B cell (primary cell): ENCODE measurements around the gene SCN1A. TPM values are rescaled to one million over a fixed set of nuclear protein-coding genes. Genes with fewer than 3 reads are reported as not detected.

Source experiments
- ATAC-seq: fragments of 200-7000 bp; cut with Tn5 transposase; one replicate; pipeline ENCODE4 v1.10.0; 2021; ENCODE audit warnings: low read depth, mild to moderate bottlenecking, moderate number of reproducible peaks, moderate library complexity
- CTCF ChIA-PET: fragments of 350-600 bp; sonication (Branson Sonifier 250); formaldehyde crosslinking; loops from one replicate; lab custom pipeline; 2021; ENCODE audit warnings: antibody characterized with exemption, inconsistent platforms; lab: Charles Lee
- POLR2A ChIA-PET: fragments of 350-600 bp; sonication (Branson Sonifier 250); formaldehyde crosslinking; loops from one replicate; lab custom pipeline; 2021; ENCODE audit warnings: antibody characterized with exemption; lab: Charles Lee
- DNase-seq: peaks from one replicate; pipeline ENCODE4 v3.0.0; 2013
- H2AFZ ChIP-seq: 2 replicates; pipeline ENCODE4 v1.6.1; 2012; ENCODE audit warnings: mild to moderate bottlenecking, low read depth, low read length; ENCODE audit not compliant: insufficient read depth, poor library complexity, severe bottlenecking
- H3K27ac ChIP-seq, 2 donors: 1 replicate in 1 of 2; 2 replicates in 1 of 2; pipeline ENCODE4 v1.5.1; 2012 to 2013; ENCODE audit warnings: low read length in 2 of 2, mild to moderate bottlenecking in 2 of 2, moderate library complexity in 1 of 2
- H3K27me3 ChIP-seq, 4 experiments: fragments of 200-600 bp in 1 of 4; sonication (generic) in 1 of 4; replicated peaks in 1 of 4; 1 replicate in 2 of 4; 2 replicates in 2 of 4; pipeline versions ENCODE4 v1.6.1 to v1.7.0; 2013 to 2016; ENCODE audit warnings: low read length in 3 of 4, mild to moderate bottlenecking in 2 of 4, mixed read lengths in 1 of 4, moderate library complexity in 1 of 4; ENCODE audit not compliant: insufficient read depth in 4 of 4, control insufficient read depth in 3 of 4; ENCODE audit errors: control extremely low read depth in 1 of 4
- H3K36me3 ChIP-seq, 2 experiments: replicated peaks in 1 of 2; 1 replicate in 1 of 2; 2 replicates in 1 of 2; pipeline versions ENCODE4 v1.6.1 to v1.7.1; 2013; ENCODE audit warnings: low read length in 1 of 2; ENCODE audit not compliant: insufficient read depth in 2 of 2, control insufficient read depth in 1 of 2; ENCODE audit errors: control extremely low read depth in 1 of 2, extremely low read depth in 1 of 2
- H3K4me1 ChIP-seq, 2 donors: fragments of 200-600 bp in 1 of 2; sonication (generic) in 1 of 2; 1 replicate in 1 of 2; 2 replicates in 1 of 2; pipeline versions ENCODE4 v1.5.1 to v1.6.1; 2013 to 2017; ENCODE audit warnings: low read length in 2 of 2; ENCODE audit not compliant: control insufficient read depth in 2 of 2, insufficient read depth in 2 of 2
- H3K4me2 ChIP-seq: replicated peaks from 2 replicates; pipeline ENCODE3; 2012; ENCODE audit warnings: mild to moderate bottlenecking, low read depth, low read length; ENCODE audit not compliant: poor library complexity, severe bottlenecking
- H3K4me3 ChIP-seq, 5 experiments: fragments of 200-600 bp in 1 of 5; sonication (generic) in 1 of 5; 1 replicate in 3 of 5; 2 replicates in 2 of 5; pipeline versions ENCODE4 v1.5.1 to v1.7.0; 2011 to 2016; ENCODE audit warnings: low read length in 4 of 5, mild to moderate bottlenecking in 4 of 5, low read depth in 2 of 5, control low read depth in 1 of 5, moderate library complexity in 1 of 5; ENCODE audit not compliant: insufficient read depth in 1 of 5; ENCODE audit errors: control extremely low read depth in 1 of 5, extremely low read depth in 1 of 5
- H3K79me2 ChIP-seq: fragments of 200-600 bp; sonication (generic); one replicate; pipeline ENCODE4 v1.6.0; 2016; ENCODE audit warnings: low read length; ENCODE audit not compliant: control insufficient read depth, insufficient read depth
- H3K9ac ChIP-seq: fragments of 200-600 bp; sonication (generic); 2 replicates; pipeline ENCODE4 v1.6.1; 2017; ENCODE audit warnings: mild to moderate bottlenecking, low read length, moderate library complexity
- H3K9me3 ChIP-seq, 3 donors: one replicate each; pipeline versions ENCODE4 v1.6.1 to v1.7.1; 2013; ENCODE audit warnings: low read length in 2 of 3; ENCODE audit not compliant: control insufficient read depth in 2 of 3, insufficient read depth in 1 of 3; ENCODE audit errors: control extremely low read depth in 1 of 3
- H4K20me1 ChIP-seq: 2 replicates; pipeline ENCODE4 v1.6.0; 2012; ENCODE audit warnings: mild to moderate bottlenecking, low read length; ENCODE audit not compliant: insufficient read depth, control insufficient read depth, poor library complexity, severe bottlenecking
- H3K27ac Mint-ChIP-seq: one replicate; pipeline ENCODE4 v1.8.0; 2021; ENCODE audit warnings: mixed read lengths
- H3K27me3 Mint-ChIP-seq: one replicate; pipeline ENCODE4 v1.8.0; 2021; ENCODE audit warnings: mixed read lengths
- H3K4me1 Mint-ChIP-seq: one replicate; pipeline ENCODE4 v1.8.0; 2021; ENCODE audit warnings: mixed read lengths
- H3K4me3 Mint-ChIP-seq: one replicate; pipeline ENCODE4 v1.8.0; 2021; ENCODE audit warnings: mixed read lengths
- H3K9me3 Mint-ChIP-seq: one replicate; pipeline ENCODE4 v1.8.0; 2022; ENCODE audit warnings: mixed read lengths; ENCODE audit not compliant: insufficient read depth
- EZH2 ChIP-seq: IDR thresholded peaks from 2 replicates; pipeline ENCODE4 v1.6.1; 2012; ENCODE audit warnings: borderline replicate concordance, low read depth, mild to moderate bottlenecking, moderate library complexity, low read length; ENCODE audit not compliant: insufficient read depth, poor library complexity, severe bottlenecking
- WGBS: methylation state at CpG from one replicate; pipeline ENCODE4 v1.1.5; 2013; ENCODE audit warnings: missing lambda C conversion rate; ENCODE audit not compliant: insufficient coverage; 5-methylcytosine and 5-hydroxymethylcytosine counted together
- intact Hi-C: fragments of 100-400 bp; cut with micrococcal nuclease; formaldehyde crosslinking; loops from one replicate; pipeline ENCODE4 v1.10.0; 2022
- polyA plus RNA-seq: library from polyadenylated mRNA; depleted of rRNA; stranded (reverse); fragments of >200 nt; gene quantifications from 2 replicates; pipeline ENCODE4 v1.2.3, GENCODE V29; 2012
- total RNA-seq, 2 donors: library from RNA; stranded (reverse); fragments of 120-200 nt in 1 of 2; gene quantifications; 1 replicate in 1 of 2; 2 replicates in 1 of 2; pipeline versions ENCODE4 v1.2.3 to v1.2.4, GENCODE V29; 2013 to 2022
- TF ChIP-seq, protein P1 (sequence below): fragments of 200-600 bp; IDR thresholded peaks from one replicate; pipeline ENCODE4 v1.8.0; 2022; ENCODE audit warnings: antibody characterized with exemption, mild to moderate bottlenecking

Gene SCN1A
- total and polyA plus RNA-seq, 2 donors (not counting 1 experiment from before 2014, with no cell fraction given) = not detected

GRCh38 chr2:166067229-166067628 lies 60.6 kb downstream of the SCN1A start:
- Histone ChIP-seq H3K4me1 (no peaks in the 10 kb centered on the region), H3K4me3 (no peak overlapping the region), H3K27ac (no peak overlapping the region), H3K9me3 (no peaks in the 10 kb centered on the region), H3K36me3 (no peaks in the 10 kb centered on the region), H3K27me3 (no peaks in the 10 kb centered on the region), H3K79me2 (no peaks in the 10 kb centered on the region), H3K9ac (no peak overlapping the region), H4K20me1 (no peaks in the 10 kb centered on the region), H2AFZ (no peak overlapping the region), H3K4me2 (no peak overlapping the region)
- ATAC-seq (no peak), DNase-seq (no peak)
- intact Hi-C loops = no loop called here
- no peaks in the 10 kb centered on the region for H3K9me3 Mint-ChIP-seq
- WGBS = 86% methylated on average over 2 of the region's 2 CpGs
- H3K27ac Mint-ChIP-seq = no peak overlapping the region
- POLR2A ChIA-PET = no interaction called here
- no peak for TF ChIP-seq EZH2
- TF ChIP-seq, protein P1, sequence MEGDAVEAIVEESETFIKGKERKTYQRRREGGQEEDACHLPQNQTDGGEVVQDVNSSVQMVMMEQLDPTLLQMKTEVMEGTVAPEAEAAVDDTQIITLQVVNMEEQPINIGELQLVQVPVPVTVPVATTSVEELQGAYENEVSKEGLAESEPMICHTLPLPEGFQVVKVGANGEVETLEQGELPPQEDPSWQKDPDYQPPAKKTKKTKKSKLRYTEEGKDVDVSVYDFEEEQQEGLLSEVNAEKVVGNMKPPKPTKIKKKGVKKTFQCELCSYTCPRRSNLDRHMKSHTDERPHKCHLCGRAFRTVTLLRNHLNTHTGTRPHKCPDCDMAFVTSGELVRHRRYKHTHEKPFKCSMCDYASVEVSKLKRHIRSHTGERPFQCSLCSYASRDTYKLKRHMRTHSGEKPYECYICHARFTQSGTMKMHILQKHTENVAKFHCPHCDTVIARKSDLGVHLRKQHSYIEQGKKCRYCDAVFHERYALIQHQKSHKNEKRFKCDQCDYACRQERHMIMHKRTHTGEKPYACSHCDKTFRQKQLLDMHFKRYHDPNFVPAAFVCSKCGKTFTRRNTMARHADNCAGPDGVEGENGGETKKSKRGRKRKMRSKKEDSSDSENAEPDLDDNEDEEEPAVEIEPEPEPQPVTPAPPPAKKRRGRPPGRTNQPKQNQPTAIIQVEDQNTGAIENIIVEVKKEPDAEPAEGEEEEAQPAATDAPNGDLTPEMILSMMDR = no peak
- H3K4me1 Mint-ChIP-seq = no peaks in the 10 kb centered on the region
- no peaks in the 10 kb centered on the region for H3K27me3 Mint-ChIP-seq
- H3K4me3 Mint-ChIP-seq = no peak overlapping the region
- CTCF ChIA-PET = no interaction called here

DNA sequence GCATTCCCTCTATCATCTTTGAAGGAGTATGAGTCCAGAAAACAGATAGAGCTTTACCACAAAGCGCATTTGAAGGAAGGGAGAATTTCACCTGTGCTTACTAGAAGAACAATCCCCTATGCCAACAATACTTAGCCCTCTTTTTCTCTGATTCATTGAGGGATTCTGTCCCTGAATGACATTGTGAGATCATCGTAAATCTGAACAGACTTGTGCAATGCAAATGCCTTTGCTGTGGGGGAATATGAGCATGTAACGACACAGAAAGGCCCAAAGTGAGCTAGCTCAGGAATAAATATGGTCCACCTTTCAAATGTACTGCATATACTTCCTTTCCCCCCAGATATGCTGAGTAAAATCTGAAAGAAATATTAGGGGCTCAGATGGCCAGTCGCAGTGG lies 67.6 kb downstream of the SCN1A start:
- Histone ChIP-seq H3K79me2 (no peaks in the 10 kb centered on the region), H3K4me3 (no peak overlapping the region), H3K36me3 (no peaks in the 10 kb centered on the region), H2AFZ (no peak overlapping the region), H4K20me1 (no peaks in the 10 kb centered on the region), H3K27me3 (no peaks in the 10 kb centered on the region), H3K4me1 (no peaks in the 10 kb centered on the region), H3K9ac (no peak overlapping the region), H3K4me2 (no peak overlapping the region), H3K27ac (no peak overlapping the region), H3K9me3 (no peaks in the 10 kb centered on the region)
- Mint-ChIP-seq H3K27me3 (no peaks in the 10 kb centered on the region), H3K27ac (no peak overlapping the region), H3K4me3 (no peak overlapping the region), H3K4me1 (no peaks in the 10 kb centered on the region), H3K9me3 (no peaks in the 10 kb centered on the region)
- ChIA-PET CTCF (no interaction called here), POLR2A (no interaction called here)
- intact Hi-C loops = no loop called here
- TF ChIP-seq, protein P1 = no peak
- no peak for TF ChIP-seq EZH2
- WGBS = no CpG with 5 or more reads among the region's 4 CpGs
- ATAC-seq (no peak), DNase-seq (no peak)
